GM21390 (cell line): ENCODE results near the gene LMO1.

ENCODE experiments used
- ATAC-seq: cut with Tn5 transposase; IDR thresholded peaks from one replicate; pipeline ENCODE4 v1.9.1; 2021; ENCODE audit not compliant: unreplicated experiment

Gene LMO1

DNA sequence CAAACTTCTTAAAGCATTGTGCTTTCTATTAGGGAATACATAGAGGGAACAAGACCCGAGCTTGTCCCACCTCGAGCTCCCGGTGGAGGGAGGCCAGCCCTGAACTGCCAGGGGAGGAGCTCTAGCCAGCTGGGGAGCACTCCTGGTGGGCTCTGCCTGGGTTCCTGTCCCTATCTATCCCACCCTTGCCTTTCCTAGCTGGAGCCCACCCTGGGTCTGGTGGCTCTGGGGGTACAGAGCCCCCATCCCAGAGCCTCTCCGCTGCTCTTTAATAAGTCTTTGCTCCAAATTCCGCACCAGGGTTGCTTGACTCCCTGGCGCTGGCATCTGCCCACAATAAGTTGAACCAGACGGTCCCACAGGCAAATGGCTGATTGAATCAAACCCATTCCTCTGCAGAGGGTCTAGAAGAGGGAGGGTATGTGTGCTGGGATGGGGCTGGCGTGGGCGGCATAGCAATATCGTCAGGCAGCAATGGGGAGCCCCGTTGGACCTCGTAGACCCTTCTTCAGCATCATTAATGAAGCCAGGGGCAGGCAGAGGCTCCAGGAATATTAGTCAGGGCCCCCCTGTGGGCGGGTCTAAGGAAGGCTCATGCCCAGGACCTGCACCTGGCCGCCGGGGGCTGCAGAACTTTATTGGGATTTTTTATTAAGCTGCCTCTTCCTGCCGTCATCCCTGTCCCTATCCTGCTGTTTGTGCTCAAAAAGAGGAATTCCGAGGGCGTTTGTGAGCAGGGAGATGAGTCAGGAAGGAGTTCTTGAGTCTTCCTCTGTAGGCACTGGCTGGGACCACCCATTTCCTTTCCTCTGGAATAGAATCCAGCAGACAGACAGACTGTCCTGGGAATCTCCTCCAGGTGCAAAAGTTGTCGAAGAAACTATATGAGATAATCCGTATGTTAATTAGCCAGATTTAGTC lies 56.3 kb downstream of the LMO1 start:
- ATAC-seq: no peak

DNA sequence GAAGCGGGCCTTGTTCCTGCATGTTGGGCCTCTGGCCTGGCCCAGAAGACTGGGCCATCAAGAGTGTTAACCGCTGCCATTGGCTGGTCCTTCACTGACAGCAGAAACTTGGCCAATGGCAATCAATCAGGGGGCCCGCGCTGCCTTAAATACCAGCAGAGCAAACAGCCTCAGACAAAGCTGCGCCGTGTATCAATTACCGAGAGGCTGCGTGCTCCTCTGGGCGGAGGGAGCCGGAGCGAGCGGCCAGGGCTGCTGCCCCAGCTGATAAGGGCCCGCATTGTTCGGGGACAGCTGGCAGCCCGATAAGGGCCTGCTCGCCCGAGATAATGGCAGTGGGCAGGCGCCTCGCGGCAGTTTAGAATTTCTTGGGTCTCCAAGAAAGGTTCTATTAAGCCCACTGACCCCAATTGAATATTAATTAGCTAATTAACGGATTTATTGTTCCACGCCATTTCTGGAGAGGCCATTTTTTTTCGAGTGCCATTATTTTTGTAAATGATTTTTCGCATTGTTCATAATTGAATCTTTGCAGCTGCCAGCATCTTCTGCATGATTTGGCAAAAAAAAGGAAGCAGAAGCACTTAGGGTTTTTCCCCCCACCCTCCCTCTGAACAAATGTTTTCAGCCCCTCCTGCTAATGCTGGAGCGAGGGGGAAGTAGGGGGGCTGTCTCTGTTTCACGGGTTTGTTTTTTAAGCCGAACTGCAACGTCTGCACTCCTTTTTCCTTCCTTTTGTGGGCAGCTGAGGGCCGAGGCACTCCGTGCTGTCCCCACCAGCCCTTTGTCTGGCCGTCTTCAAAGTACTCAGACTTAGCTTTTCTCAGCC lies 57.2 kb downstream of the LMO1 start:
- no peak for ATAC-seq

GRCh38 chr11:8205566-8205965 lies 58.1 kb downstream of the LMO1 start:
- ATAC-seq: no peak

DNA sequence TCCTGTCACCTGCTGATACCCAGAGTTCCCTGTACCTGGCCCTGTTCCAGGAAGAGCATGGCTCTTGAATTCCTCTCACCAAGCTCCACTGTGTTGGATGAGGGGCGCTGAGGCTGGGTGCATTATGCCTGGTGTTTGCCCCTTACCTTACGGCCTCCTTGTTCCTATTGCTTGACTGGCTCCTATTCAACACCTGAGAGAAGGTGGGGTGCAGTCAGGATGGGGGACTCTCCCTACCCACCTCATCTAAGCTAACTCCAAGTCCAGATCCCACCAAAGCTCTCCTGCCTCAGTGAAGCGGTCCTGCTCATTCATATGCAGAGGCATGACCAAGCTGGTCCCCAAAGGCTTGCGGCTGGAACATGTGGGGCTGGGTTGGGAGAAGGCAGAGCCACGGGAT lies 59.1 kb downstream of the LMO1 start:
- ATAC-seq: no peak

DNA sequence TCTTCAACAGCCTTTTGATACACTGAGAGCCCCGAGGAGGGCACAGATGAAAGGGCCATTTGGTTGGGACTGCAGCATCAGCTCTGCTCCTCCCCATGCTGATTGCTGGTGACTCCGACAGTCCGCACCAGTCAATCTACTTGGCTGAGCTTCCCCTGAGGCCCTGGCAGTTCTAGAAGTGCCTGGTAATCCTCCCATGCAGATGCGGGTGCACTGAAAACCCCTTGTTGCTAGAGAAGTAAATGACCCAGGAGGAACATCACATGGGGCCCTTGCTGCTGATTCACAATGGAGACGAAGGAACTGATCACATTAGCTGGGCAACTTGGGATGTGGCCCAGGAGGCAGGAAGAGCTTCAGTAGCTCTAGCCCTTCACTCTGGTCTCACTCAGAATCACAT lies 59.7 kb downstream of the LMO1 start:
- ATAC-seq: no peak

DNA sequence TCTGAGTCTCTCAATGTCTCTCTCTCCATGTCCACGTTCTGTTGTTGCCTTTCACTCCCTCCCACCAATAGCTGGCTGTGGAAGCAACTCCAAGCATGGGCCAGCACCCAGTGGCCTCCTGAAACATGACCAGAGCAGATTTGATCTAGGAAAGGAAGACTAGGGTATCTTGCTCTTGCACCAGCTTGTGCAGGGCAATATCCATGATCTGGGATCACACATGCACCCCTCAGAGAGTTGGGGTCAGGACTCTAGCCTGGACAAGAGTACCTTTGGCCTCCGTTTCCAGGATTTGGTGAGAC lies 60.3 kb downstream of the LMO1 start:
- ATAC-seq: no peak

GRCh38 chr11:8202516-8203413 lies 60.9 kb downstream of the LMO1 start:
- ATAC-seq: no peak

- peak; percentile 90 for ATAC-seq
Observed at GRCh38 chr11:8201644-8202365, 61.9 kb downstream of the LMO1 start.

- no peak for ATAC-seq
Observed at GRCh38 chr11:8199676-8200075, 64.0 kb downstream of the LMO1 start.

DNA sequence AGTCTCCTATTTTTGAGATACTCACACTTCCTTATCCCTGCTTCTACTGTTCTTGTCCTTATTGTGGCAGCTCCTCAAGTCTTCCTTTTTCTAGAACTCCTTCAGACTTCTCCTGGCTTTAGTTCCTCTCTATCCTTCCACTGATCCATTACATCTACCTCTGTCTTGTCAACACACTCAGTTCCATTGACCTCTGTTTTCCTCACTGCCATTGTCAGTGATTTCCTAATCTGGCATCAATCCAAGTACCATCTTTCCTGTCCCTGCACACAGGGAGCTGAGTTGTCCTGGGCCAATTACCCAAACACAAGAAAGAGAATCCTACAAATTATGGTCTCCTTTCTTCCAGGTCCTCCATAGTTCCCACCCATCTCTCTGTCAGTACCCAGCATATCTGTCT lies 66.9 kb downstream of the LMO1 start:
- ATAC-seq: no peak

- ATAC-seq: no peak
Observed at GRCh38 chr11:8194956-8195355, 68.7 kb downstream of the LMO1 start.

DNA sequence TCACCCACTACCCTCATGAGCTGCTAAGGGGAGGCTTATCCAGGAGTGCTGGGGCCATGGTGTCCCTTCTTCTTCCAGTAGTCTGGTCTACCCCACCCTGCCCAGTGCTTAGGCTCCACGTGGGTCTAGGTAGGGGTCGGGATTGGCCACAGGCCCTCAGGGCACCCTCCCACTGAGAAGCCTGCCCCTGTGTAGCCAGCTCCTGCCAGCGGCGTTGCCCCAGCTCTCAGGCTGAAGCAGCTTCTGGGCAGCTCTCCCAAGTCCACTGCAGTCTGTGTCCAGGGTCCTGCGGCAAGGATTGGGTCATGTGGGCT lies 70.8 kb downstream of the LMO1 start:
- ATAC-seq: peak; percentile 18

GRCh38 chr11:8192016-8192895 lies 71.4 kb downstream of the LMO1 start:
- ATAC-seq: peak; percentile 61

GRCh38 chr11:8190431-8190830 lies 73.2 kb downstream of the LMO1 start:
- no peak for ATAC-seq

GRCh38 chr11:8186429-8186828 lies 77.2 kb downstream of the LMO1 start:
- no peak for ATAC-seq

DNA sequence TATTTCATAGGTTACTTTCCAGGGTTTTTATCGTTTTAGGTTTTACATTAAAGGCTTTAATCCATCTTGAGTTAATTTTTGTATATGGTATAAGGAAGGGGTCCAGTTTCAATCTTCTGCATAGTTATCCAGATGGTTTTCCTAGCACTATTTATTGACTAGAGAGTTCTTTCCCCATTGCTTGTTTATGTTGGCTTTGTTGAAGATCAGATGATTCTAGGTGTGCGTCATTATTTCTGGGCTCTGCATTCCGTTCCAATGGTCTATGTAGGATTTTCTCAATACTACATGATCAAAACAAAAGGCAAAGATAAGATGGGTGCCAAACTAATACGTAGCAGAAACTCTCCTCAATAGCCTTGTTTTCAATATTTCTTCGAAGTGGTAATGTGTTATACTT lies 80.6 kb downstream of the LMO1 start:
- no peak for ATAC-seq

DNA sequence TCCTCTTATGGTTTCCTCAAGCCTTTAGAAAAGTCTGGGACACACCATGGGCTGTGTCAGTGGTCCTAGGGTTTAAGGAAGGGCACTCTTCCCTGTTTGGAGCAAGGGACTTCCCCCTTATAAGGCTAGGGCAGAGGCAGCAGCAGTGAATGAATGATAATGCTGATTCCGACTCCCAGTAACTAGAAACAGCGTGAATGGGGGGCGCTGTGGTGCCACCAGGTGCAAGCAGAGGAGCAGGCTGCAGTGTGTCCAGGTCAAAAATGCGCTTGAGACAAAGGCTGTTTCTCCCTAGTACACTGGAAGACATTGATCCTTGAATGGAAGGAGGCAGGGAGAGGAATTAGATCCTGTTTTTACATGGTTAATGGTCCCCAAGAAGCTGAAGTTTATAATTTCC lies 83.2 kb downstream of the LMO1 start:
- no peak for ATAC-seq

GRCh38 chr11:8178297-8178696 lies 85.4 kb downstream of the LMO1 start:
- ATAC-seq: no peak

- ATAC-seq: no peak
Observed at GRCh38 chr11:8177136-8177535, 86.5 kb downstream of the LMO1 start.
